Activated CD4-positive, alpha-beta T cell treated with anti-CD3 and anti-CD28 coated beads for 36 hours (primary cell): ENCODE data around the gene M1AP. TPM values are rescaled to one million over a fixed set of nuclear protein-coding genes. Genes with fewer than 3 reads are reported as not detected.

Experiments used
- ATAC-seq: fragments of 200-7000 bp; cut with Tn5 transposase; one replicate; pipeline ENCODE4 v1.10.0; 2021; ENCODE audit warnings: mild to moderate bottlenecking, moderate library complexity
- CTCF ChIA-PET: fragments of 350-600 bp; sonication (Branson Sonifier 250); formaldehyde crosslinking; loops from one replicate; lab custom pipeline; 2021; ENCODE audit warnings: antibody characterized with exemption; lab: Charles Lee
- POLR2A ChIA-PET: fragments of 350-600 bp; sonication (Branson Sonifier 250); formaldehyde crosslinking; loops from one replicate; lab custom pipeline; 2021; ENCODE audit warnings: antibody characterized with exemption, inconsistent platforms; lab: Charles Lee
- DNase-seq: peaks from one replicate; pipeline ENCODE4 v3.0.0-alpha.2; 2020
- H3K27ac Mint-ChIP-seq: one replicate; pipeline ENCODE4 v1.8.0; 2021; ENCODE audit warnings: mixed read lengths
- H3K27me3 Mint-ChIP-seq: one replicate; pipeline ENCODE4 v1.8.0; 2021; ENCODE audit warnings: mixed read lengths
- H3K36me3 Mint-ChIP-seq: one replicate; pipeline ENCODE4 v1.8.0; 2021; ENCODE audit warnings: low read depth, mixed read lengths
- H3K4me1 Mint-ChIP-seq: one replicate; pipeline ENCODE4 v1.8.0; 2021; ENCODE audit warnings: mixed read lengths
- H3K4me3 Mint-ChIP-seq: one replicate; pipeline ENCODE4 v1.8.0; 2021; ENCODE audit warnings: mild to moderate bottlenecking, moderate library complexity, mixed read lengths
- H3K9me3 Mint-ChIP-seq: one replicate; pipeline ENCODE4 v1.8.0; 2021; ENCODE audit warnings: low read depth, mixed read lengths
- intact Hi-C, 2 experiments: fragments of 100-400 bp; cut with DNase I in 1 of 2; cut with micrococcal nuclease in 1 of 2; formaldehyde crosslinking; loops; one replicate each; pipeline versions ENCODE4 v1.14.2 to v1.15.1; 2022 to 2024; cut with DNase I, micrococcal nuclease
- total RNA-seq, 2 experiments: library from RNA; stranded (reverse); gene quantifications; one replicate each; pipeline ENCODE4 v1.2.3, GENCODE V29; 2021

Gene M1AP
- total RNA-seq, 2 experiments from 2014 or later = 0.18 to 0.33 TPM

GRCh38 chr2:74531666-74532065 is 116.5 kb downstream of the M1AP start:
- ChIA-PET POLR2A (interaction anchor here (0.6 kb wide), 1 partner anchor 784 kb away, joined by 6 read pairs; no protein-coding TSS in a partner anchor), CTCF (interaction anchor here (0.6 to 4.9 kb wide), 16 partner anchors 12 to 282 kb away, joined by 3 to 33 read pairs (median 4); partner anchors contain the start of genes CCDC142, INO80B, MRPL53 and TTC31)
- Mint-ChIP-seq H3K36me3 (peaks cover 44% of the 10 kb centered on the region), H3K4me3 (no peak overlapping the region), H3K4me1 (peaks cover 31% of the 10 kb centered on the region), H3K27ac (no peak overlapping the region), H3K9me3 (no peaks in the 10 kb centered on the region), H3K27me3 (no peaks in the 10 kb centered on the region)
- DNase-seq = no peak
- intact Hi-C loops = loop anchor here (1.0 to 5.0 kb wide), 5 partner anchors 17 to 281 kb away; partner anchors contain the start of gene LBX2 (in 1 of the 2)
- no peak for ATAC-seq

- ChIA-PET CTCF (interaction anchor here (0.6 to 4.9 kb wide), 10 partner anchors 15 to 123 kb away, joined by 3 to 33 read pairs (median 4); partner anchors contain the start of genes CCDC142, INO80B, SEMA4F and TTC31), POLR2A (interaction anchor here (0.6 to 1.7 kb wide), 6 partner anchors 15 to 75 kb away, joined by 3 to 11 read pairs (median 4); partner anchors contain the start of genes CCDC142, INO80B, TTC31 and WBP1)
- Mint-ChIP-seq H3K4me3 (peak overlapping the region; percentile 100), H3K27ac (peak overlapping the region; percentile 85), H3K4me1 (peaks cover 35% of the 10 kb centered on the region), H3K27me3 (no peaks in the 10 kb centered on the region), H3K36me3 (peaks cover 54% of the 10 kb centered on the region), H3K9me3 (no peaks in the 10 kb centered on the region)
- intact Hi-C loops = loop anchor here (2.0 to 5.0 kb wide), 4 partner anchors 18 to 198 kb away; partner anchors contain the start of gene LBX2 (in 1 of the 2)
- DNase-seq (peak; percentile 68), ATAC-seq (peak; percentile 40)
These were observed 117.6 kb downstream of the M1AP start for GRCh38 chr2:74530239-74531187.

GRCh38 chr2:74529357-74530238 is 118.5 kb downstream of the M1AP start, which contains the start of the genes AUP1 and HTRA2:
TSS of gene AUP1 (minus strand) at chr2:74529706. CDS start at chr2:74529629, 77 bp downstream.
TSS of gene HTRA2 (plus strand) at chr2:74529933. CDS start at chr2:74530007, 74 bp downstream.
- intact Hi-C loops = loop anchor here (1.0 to 5.0 kb wide), 14 partner anchors 19 to 792 kb away; partner anchors contain the start of genes DOK1 (in 2 of the 2), MRPL53 (in 2 of the 2), PCGF1 (in 2 of the 2) and TTC31 (in 2 of the 2)
- H3K27ac Mint-ChIP-seq = peak within 1 kb of the TSS; percentile 98

GRCh38 chr2:74528600-74529356 is 119.4 kb downstream of the M1AP start:
- ChIA-PET POLR2A (interaction anchor here (0.7 to 1.7 kb wide), 2 partner anchors 70 to 74 kb away, joined by 4 to 11 read pairs; partner anchors contain the start of genes INO80B and WBP1), CTCF (interaction anchor here (0.5 to 4.9 kb wide), 6 partner anchors 11 to 120 kb away, joined by 3 to 33 read pairs (median 3); partner anchors contain the start of genes CCDC142 and TTC31)
- DNase-seq (peak; percentile 59), ATAC-seq (peak; percentile 2)
- intact Hi-C loops = loop anchor here (1.0 kb wide), 10 partner anchors 21 to 791 kb away; partner anchors contain the start of genes DOK1 (in 2 of the 2), MRPL53 (in 2 of the 2), PCGF1 (in 2 of the 2) and TTC31 (in 2 of the 2)
- H3K36me3 Mint-ChIP-seq = peaks cover 54% of the 10 kb centered on the region
- no peaks in the 10 kb centered on the region for H3K9me3 Mint-ChIP-seq
- H3K27me3 Mint-ChIP-seq = no peaks in the 10 kb centered on the region
- H3K27ac Mint-ChIP-seq = peak overlapping the region; percentile 98
- peak overlapping the region; percentile 100 for H3K4me3 Mint-ChIP-seq
- H3K4me1 Mint-ChIP-seq = peaks cover 35% of the 10 kb centered on the region

More at GRCh38 chr2:74529357-74530238, 118.5 kb downstream of the M1AP start, which contains the start of the genes AUP1 and HTRA2:
- Mint-ChIP-seq H3K36me3 (peaks cover 54% of the 10 kb centered on the region), H3K27me3 (no peaks in the 10 kb centered on the region), H3K4me1 (peaks cover 35% of the 10 kb centered on the region), H3K4me3 (peak within 1 kb of the TSS; percentile 100), H3K9me3 (no peaks in the 10 kb centered on the region)
- ChIA-PET CTCF (interaction anchor here (0.5 to 4.9 kb wide), 7 partner anchors 12 to 119 kb away, joined by 3 to 33 read pairs (median 3); partner anchors contain the start of genes CCDC142, INO80B, TTC31 and WBP1), POLR2A (interaction anchor here (0.6 to 1.7 kb wide), 5 partner anchors 14 to 75 kb away, joined by 3 to 11 read pairs (median 4); partner anchors contain the start of genes CCDC142, INO80B, TTC31 and WBP1)
- ATAC-seq (peak; percentile 90), DNase-seq (peak; percentile 97)

- peak overlapping the region; percentile 100 for H3K4me3 Mint-ChIP-seq
- H3K27me3 Mint-ChIP-seq = no peaks in the 10 kb centered on the region
- H3K9me3 Mint-ChIP-seq = no peaks in the 10 kb centered on the region
- H3K4me1 Mint-ChIP-seq = peaks cover 35% of the 10 kb centered on the region
- intact Hi-C loops = no loop called here
- ChIA-PET CTCF (no interaction called here), POLR2A (no interaction called here)
- peak overlapping the region; percentile 44 for H3K27ac Mint-ChIP-seq
- DNase-seq (no peak), ATAC-seq (no peak)
- H3K36me3 Mint-ChIP-seq = peaks cover 54% of the 10 kb centered on the region
These were observed 120.4 kb downstream of the M1AP start for GRCh38 chr2:74527741-74528140.

GRCh38 chr2:74526649-74527230 is 121.4 kb downstream of the M1AP start:
- Mint-ChIP-seq H3K27ac (peak overlapping the region; percentile 6), H3K4me3 (peak overlapping the region; percentile 13), H3K9me3 (no peaks in the 10 kb centered on the region), H3K27me3 (peaks cover 2% of the 10 kb centered on the region), H3K4me1 (peaks cover 30% of the 10 kb centered on the region), H3K36me3 (peaks cover 45% of the 10 kb centered on the region)
- intact Hi-C loops = no loop called here
- CTCF ChIA-PET = interaction anchor here (0.7 to 1.1 kb wide), 2 partner anchors 43 to 44 kb away, joined by 5 to 6 read pairs; partner anchors contain the start of genes CCDC142 and TTC31
- POLR2A ChIA-PET = interaction anchor here (0.7 to 1.2 kb wide), 3 partner anchors 17 to 72 kb away, joined by 3 to 4 read pairs (median 4); partner anchors contain the start of genes INO80B and WBP1
- no peak for DNase-seq
- ATAC-seq = no peak

- peaks cover 23% of the 10 kb centered on the region for H3K4me1 Mint-ChIP-seq
- ATAC-seq = no peak
- DNase-seq = peak; percentile 41
- H3K9me3 Mint-ChIP-seq = no peaks in the 10 kb centered on the region
- H3K27me3 Mint-ChIP-seq = peaks cover 5% of the 10 kb centered on the region
- peak within 1 kb of the TSS; percentile 6 for H3K27ac Mint-ChIP-seq
- peak within 1 kb of the TSS; percentile 13 for H3K4me3 Mint-ChIP-seq
- H3K36me3 Mint-ChIP-seq = peaks cover 39% of the 10 kb centered on the region
- ChIA-PET CTCF (interaction anchor here (0.7 to 1.1 kb wide), 3 partner anchors 42 to 53 kb away, joined by 3 to 6 read pairs (median 5); partner anchors contain the start of genes CCDC142, MRPL53 and TTC31), POLR2A (interaction anchor here (0.6 to 1.2 kb wide), 5 partner anchors 10 to 71 kb away, joined by 3 to 4 read pairs (median 4); partner anchors contain the start of genes INO80B and WBP1)
- intact Hi-C loops = no loop called here
These were observed 122.1 kb downstream of the M1AP start, which contains the start of gene DQX1 for GRCh38 chr2:74525717-74526648. TSS of gene DQX1 (minus strand) at chr2:74526231. CDS start at chr2:74525729, 502 bp downstream.

- H3K4me1 Mint-ChIP-seq = peaks cover 19% of the 10 kb centered on the region
- ChIA-PET CTCF (interaction anchor here (1.0 kb wide), 1 partner anchor 52 kb away, joined by 3 read pairs; the partner anchor contains the start of gene MRPL53), POLR2A (interaction anchor here (0.8 kb wide), 1 partner anchor 9 kb away, joined by 3 read pairs; no protein-coding TSS in a partner anchor)
- H3K9me3 Mint-ChIP-seq = no peaks in the 10 kb centered on the region
- H3K27me3 Mint-ChIP-seq = peaks cover 11% of the 10 kb centered on the region
- H3K27ac Mint-ChIP-seq = no peak overlapping the region
- DNase-seq = no peak
- intact Hi-C loops = no loop called here
- no peak for ATAC-seq
- no peak overlapping the region for H3K4me3 Mint-ChIP-seq
- peaks cover 36% of the 10 kb centered on the region for H3K36me3 Mint-ChIP-seq
These were observed 123.0 kb downstream of the M1AP start for GRCh38 chr2:74524955-74525716.
